ENCODE data around the gene MYOM1.

The MYOM1 gene

GRCh38 chr18:3183103-3183717, 36.6 kb downstream of the MYOM1 start:
- DNase-seq: no peak

- no peak for DNase-seq
These were observed 39.4 kb downstream of the MYOM1 start for GRCh38 chr18:3180325-3180724.

GRCh38 chr18:3179430-3180089, 40.2 kb downstream of the MYOM1 start:
- DNase-seq: peak in 1 of 2 experiments; percentile 43

GRCh38 chr18:3177902-3178687, 41.7 kb downstream of the MYOM1 start:
- DNase-seq: no peak

GRCh38 chr18:3175195-3175758, 44.5 kb downstream of the MYOM1 start:
- no peak for DNase-seq

- DNase-seq: no peak
These were observed 47.7 kb downstream of the MYOM1 start for GRCh38 chr18:3172097-3172496.

- DNase-seq: peak in 1 of 2 experiments; percentile 21
These were observed 48.1 kb downstream of the MYOM1 start for GRCh38 chr18:3171631-3172030.

- DNase-seq: no peak
These were observed 49.2 kb downstream of the MYOM1 start for GRCh38 chr18:3170441-3171161.

- no peak for DNase-seq
These were observed 55.4 kb downstream of the MYOM1 start for GRCh38 chr18:3164381-3164780.

GRCh38 chr18:3163968-3164367, 55.8 kb downstream of the MYOM1 start:
- DNase-seq: no peak

GRCh38 chr18:3162181-3162580, 57.6 kb downstream of the MYOM1 start:
- DNase-seq: no peak

- no peak for DNase-seq
These were observed 59.9 kb downstream of the MYOM1 start for GRCh38 chr18:3159830-3160229.

- DNase-seq: peak in 1 of 2 experiments; percentile 5
These were observed 62.2 kb downstream of the MYOM1 start for GRCh38 chr18:3157606-3158005.

GRCh38 chr18:3157086-3157485, 62.7 kb downstream of the MYOM1 start:
- no peak for DNase-seq

- no peak for DNase-seq
These were observed 63.5 kb downstream of the MYOM1 start for GRCh38 chr18:3156325-3156640.

- no peak for DNase-seq
These were observed 65.6 kb downstream of the MYOM1 start for GRCh38 chr18:3154214-3154613.

GRCh38 chr18:3153107-3153704, 66.6 kb downstream of the MYOM1 start:
- no peak for DNase-seq

- DNase-seq: peak; percentile 36 to 78
These were observed 67.5 kb downstream of the MYOM1 start for GRCh38 chr18:3152294-3152693.

GRCh38 chr18:3151399-3152264, 68.1 kb downstream of the MYOM1 start:
- peak in 1 of 2 experiments; percentile 49 for DNase-seq

- DNase-seq: no peak
These were observed 69.1 kb downstream of the MYOM1 start for GRCh38 chr18:3150688-3151087.

- DNase-seq: no peak
These were observed 69.5 kb downstream of the MYOM1 start for GRCh38 chr18:3150274-3150673.

Measured in NCI-H524 (cell line).